OCI-LY1 (cell line): Measurements from ENCODE around the gene FAM117B.

Experiments used
- CTCF ChIP-seq: fragments of 200-600 bp; sonication (generic), shearing (Covaris generic); IDR thresholded peaks from 2 replicates; pipeline ENCODE4 v1.5.1; 2017; ENCODE audit warnings: mild to moderate bottlenecking, antibody characterized with exemption, low read length, moderate library complexity, mixed read lengths
- EZH2 ChIP-seq: fragments of 200-600 bp; sonication (generic), shearing (Covaris generic); IDR thresholded peaks from 2 replicates; pipeline ENCODE4 v1.8.0; 2017; ENCODE audit warnings: borderline replicate concordance, mixed run types, mild to moderate bottlenecking, antibody characterized with exemption, low read length, moderate library complexity, mixed read lengths

- no peak for TF ChIP-seq CTCF
- no peak for TF ChIP-seq EZH2
These were observed 47.5 kb downstream of the FAM117B start for GRCh38 chr2:202682274-202682673.
